GM12878 (cell line): ENCODE measurements around the gene SPRR5.

Experiments
- ATF3 ChIP-seq: IDR thresholded peaks from 2 replicates; pipeline ENCODE4 v1.6.1; 2011; ENCODE audit warnings: low read depth, mild to moderate bottlenecking, low read length, moderate library complexity, borderline replicate concordance; ENCODE audit errors: extremely low read depth
- CHD1 ChIP-seq: IDR thresholded peaks from 2 replicates; pipeline ENCODE4 v1.6.1; 2012; ENCODE audit warnings: low read depth, low read length, improper control_type of control experiment
- NR2C2 ChIP-seq: IDR thresholded peaks from 2 replicates; pipeline ENCODE4 v1.6.1; 2011; ENCODE audit warnings: borderline replicate concordance, low read depth; ENCODE audit not compliant: control insufficient read depth, insufficient read length
- POLR2AphosphoS5 ChIP-seq: IDR thresholded peaks from 2 replicates; pipeline ENCODE4 v1.6.1; 2011; ENCODE audit warnings: mild to moderate bottlenecking, low read length, inconsistent platforms
- RELA ChIP-seq: fragments of 450-650 bp; IDR thresholded peaks from 2 replicates; pipeline ENCODE4 v1.8.0; 2014; ENCODE audit warnings: borderline replicate concordance; ENCODE audit not compliant: partially characterized antibody
- SPI1 ChIP-seq: IDR thresholded peaks from 2 replicates; pipeline ENCODE4 v1.6.1; 2011; ENCODE audit warnings: low read depth, mild to moderate bottlenecking, low read length, moderate library complexity, borderline replicate concordance; ENCODE audit not compliant: insufficient read depth
- TF ChIP-seq, protein P1 (sequence below), 3 experiments: IDR thresholded peaks in 2 of 3; conservative IDR thresholded peaks in 1 of 3; 2 replicates each; pipeline ENCODE4 v1.5.1; 2011; ENCODE audit warnings: low read depth in 3 of 3, low read length in 3 of 3, mild to moderate bottlenecking in 3 of 3, control low read depth in 2 of 3, moderate library complexity in 2 of 3, inconsistent platforms in 1 of 3, mixed read lengths in 1 of 3; ENCODE audit not compliant: control insufficient read depth in 2 of 3, insufficient read depth in 1 of 3; ENCODE audit errors: extremely low read depth in 1 of 3
- TF ChIP-seq, protein P2 (sequence below): IDR thresholded peaks from 2 replicates; pipeline ENCODE4 v1.6.1; 2012; ENCODE audit warnings: mild to moderate bottlenecking, low read depth, low read length

DNA sequence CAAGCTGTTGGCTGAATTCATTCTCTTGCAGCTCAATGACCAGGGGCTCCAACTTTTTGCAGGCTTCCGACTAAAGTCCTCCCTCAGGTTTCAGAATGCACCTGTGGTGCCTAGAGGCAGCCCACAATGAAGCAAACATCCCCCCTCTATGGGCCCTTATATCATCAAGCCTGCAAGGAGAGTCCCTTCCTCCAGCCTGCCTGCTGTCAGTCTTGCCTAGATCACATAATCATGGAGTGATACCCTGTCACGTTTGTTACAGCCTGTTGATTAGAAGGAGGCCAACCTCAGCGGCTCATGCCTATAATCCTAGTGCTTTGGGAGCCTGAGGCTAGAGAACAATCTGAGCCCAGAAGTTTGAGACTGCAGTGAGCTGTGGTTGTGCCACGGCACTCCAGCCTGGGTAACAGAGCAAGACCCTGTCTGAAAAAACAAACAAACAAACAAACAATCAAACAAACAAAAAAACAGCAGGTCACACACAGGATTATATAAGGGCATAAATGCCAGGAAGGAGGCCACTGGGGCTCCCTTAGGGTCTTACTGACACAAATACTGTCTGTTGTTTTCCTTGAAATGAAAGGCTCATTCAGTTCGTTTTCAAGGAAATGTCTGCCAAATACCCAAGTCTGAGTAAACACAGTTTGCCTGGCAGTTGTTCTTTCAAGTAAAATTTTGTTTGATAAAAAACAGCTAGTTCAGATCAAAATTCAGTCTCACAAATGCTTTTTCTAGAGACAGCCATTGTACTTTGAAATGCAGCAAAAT is 49.8 kb downstream of the SPRR5 start:
- TF ChIP-seq, protein P1, sequence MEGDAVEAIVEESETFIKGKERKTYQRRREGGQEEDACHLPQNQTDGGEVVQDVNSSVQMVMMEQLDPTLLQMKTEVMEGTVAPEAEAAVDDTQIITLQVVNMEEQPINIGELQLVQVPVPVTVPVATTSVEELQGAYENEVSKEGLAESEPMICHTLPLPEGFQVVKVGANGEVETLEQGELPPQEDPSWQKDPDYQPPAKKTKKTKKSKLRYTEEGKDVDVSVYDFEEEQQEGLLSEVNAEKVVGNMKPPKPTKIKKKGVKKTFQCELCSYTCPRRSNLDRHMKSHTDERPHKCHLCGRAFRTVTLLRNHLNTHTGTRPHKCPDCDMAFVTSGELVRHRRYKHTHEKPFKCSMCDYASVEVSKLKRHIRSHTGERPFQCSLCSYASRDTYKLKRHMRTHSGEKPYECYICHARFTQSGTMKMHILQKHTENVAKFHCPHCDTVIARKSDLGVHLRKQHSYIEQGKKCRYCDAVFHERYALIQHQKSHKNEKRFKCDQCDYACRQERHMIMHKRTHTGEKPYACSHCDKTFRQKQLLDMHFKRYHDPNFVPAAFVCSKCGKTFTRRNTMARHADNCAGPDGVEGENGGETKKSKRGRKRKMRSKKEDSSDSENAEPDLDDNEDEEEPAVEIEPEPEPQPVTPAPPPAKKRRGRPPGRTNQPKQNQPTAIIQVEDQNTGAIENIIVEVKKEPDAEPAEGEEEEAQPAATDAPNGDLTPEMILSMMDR (IDR thresholded peaks at IDR 0.05 in 2 of 3, conservative IDR thresholded peaks at IDR 0.05 in 1 of 3; ENCODE audit: control insufficient read depth in 2 of 3, extremely low read depth in 1 of 3, insufficient read depth in 1 of 3, low read depth in 3 of 3, low read length in 3 of 3) = no peak
- TF ChIP-seq SPI1 = no peak
- TF ChIP-seq CHD1 = no peak
- TF ChIP-seq RELA = no peak
- TF ChIP-seq, protein P2, sequence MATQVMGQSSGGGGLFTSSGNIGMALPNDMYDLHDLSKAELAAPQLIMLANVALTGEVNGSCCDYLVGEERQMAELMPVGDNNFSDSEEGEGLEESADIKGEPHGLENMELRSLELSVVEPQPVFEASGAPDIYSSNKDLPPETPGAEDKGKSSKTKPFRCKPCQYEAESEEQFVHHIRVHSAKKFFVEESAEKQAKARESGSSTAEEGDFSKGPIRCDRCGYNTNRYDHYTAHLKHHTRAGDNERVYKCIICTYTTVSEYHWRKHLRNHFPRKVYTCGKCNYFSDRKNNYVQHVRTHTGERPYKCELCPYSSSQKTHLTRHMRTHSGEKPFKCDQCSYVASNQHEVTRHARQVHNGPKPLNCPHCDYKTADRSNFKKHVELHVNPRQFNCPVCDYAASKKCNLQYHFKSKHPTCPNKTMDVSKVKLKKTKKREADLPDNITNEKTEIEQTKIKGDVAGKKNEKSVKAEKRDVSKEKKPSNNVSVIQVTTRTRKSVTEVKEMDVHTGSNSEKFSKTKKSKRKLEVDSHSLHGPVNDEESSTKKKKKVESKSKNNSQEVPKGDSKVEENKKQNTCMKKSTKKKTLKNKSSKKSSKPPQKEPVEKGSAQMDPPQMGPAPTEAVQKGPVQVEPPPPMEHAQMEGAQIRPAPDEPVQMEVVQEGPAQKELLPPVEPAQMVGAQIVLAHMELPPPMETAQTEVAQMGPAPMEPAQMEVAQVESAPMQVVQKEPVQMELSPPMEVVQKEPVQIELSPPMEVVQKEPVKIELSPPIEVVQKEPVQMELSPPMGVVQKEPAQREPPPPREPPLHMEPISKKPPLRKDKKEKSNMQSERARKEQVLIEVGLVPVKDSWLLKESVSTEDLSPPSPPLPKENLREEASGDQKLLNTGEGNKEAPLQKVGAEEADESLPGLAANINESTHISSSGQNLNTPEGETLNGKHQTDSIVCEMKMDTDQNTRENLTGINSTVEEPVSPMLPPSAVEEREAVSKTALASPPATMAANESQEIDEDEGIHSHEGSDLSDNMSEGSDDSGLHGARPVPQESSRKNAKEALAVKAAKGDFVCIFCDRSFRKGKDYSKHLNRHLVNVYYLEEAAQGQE = no peak
- TF ChIP-seq ATF3 = no peak
- no peak for TF ChIP-seq POLR2AphosphoS5
- TF ChIP-seq NR2C2 = no peak
